Measurements from ENCODE around the gene OR52K1.
"Not testable (repeated sequence)": the region's sequence is repeated elsewhere in the genome, so short reads cannot be mapped to it uniquely, and the experiment has no call there.

The OR52K1 gene

DNA sequence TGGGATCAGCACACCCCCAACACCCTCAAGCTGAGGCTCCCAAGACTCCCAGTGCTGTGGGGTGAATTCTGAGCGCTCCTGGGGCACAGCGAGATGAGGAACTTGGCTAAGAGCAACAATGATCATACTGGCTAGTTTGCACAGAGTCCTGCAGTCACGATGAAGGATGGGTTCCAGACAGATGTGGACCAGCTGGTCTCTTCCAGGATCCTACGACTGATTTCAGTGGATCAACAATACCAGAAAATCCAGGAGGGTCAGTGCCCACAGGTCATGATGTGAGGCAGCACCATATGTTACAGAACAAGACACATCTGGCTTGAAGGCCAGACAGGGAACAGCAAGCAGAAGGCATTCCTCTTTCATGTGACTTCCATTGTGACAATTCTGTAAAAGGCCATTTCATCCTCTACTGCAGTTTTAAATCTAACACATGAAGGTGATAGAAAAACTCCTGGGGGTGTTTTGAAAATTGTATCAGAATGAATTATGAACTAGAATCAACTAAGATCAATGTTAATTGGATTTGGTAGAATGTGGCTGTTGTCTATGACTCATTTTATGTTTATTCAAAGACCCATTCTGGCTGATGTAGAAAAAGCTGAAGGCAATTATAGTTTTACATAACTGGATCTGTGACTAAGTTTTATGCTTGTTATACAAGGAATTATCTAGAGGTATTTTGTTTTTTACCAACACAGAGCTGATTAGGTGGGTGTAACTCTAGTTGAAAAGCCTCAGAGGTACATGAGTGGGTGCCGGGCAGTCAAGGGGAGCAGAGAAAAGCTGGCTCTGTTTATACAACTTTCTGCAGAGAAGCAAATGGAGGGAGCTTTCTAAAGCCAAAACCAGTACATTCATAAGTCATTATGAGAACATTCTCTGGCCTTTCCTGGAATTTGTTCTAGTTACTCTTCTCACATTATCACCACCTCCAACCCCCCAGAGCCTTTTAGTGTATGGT is 29.1 kb downstream of the OR52K1 start:
- no peak for TF ChIP-seq POLR2A (IDR thresholded peaks at IDR 0.05; ENCODE audit: low read depth, low read length)
- no peak for FAIRE-seq
- no peak for DNase-seq (ENCODE audit: insufficient read length, low spot score)

DNA sequence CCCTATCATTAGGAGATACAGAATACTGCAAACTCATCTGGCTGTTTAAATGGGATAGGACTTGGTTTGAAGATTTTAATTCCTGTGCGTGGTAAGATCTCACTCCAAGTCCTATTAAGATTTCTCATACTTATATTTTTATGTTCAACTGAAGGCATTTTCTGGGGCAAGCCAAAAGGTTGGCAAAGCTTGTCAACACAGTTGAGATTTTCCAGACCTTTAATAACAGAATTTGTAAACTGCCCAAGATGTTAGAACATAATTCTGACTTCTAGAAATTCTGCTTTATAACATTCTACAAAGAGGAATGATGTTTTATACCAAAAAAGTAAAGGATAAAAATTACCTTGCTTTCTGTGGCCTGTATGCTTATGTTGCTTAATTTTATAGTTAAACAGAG is 31.8 kb downstream of the OR52K1 start:
- no peak for TF ChIP-seq POLR2A (IDR thresholded peaks at IDR 0.05; ENCODE audit: low read depth, low read length)
- FAIRE-seq: no peak
- no peak for DNase-seq (ENCODE audit: insufficient read length, low spot score)

DNA sequence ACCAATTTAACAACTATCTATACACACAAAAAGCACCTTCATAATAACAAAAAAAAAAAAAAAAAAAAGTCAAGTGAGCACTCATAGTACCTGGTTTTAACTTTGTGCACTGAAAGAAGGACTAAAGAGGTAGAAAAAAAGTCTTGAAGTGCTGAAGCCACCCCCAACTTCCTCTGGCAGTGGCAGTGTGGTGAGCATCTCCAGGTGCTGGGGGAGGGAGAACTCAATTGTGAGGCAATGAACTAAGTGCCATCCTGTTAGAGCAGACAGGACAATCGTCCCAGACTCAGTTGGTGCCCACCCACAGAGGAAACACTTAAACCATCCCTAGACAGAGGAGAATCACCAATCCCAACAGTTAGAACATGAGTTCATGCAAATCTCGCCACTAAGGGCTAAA is 39.9 kb downstream of the OR52K1 start:
- no peak for DNase-seq (ENCODE audit: insufficient read length, low spot score)
- no peak for FAIRE-seq
- TF ChIP-seq POLR2A (IDR thresholded peaks at IDR 0.05; ENCODE audit: low read depth, low read length): no peak

GRCh38 chr11:4522752-4523151 is 40.3 kb downstream of the OR52K1 start:
- DNase-seq (ENCODE audit: insufficient read length, low spot score): no peak
- TF ChIP-seq POLR2A (IDR thresholded peaks at IDR 0.05; ENCODE audit: low read depth, low read length): no peak
- no peak for FAIRE-seq

GRCh38 chr11:4523666-4524065 is 41.2 kb downstream of the OR52K1 start:
- DNase-seq (ENCODE audit: insufficient read length, low spot score): no peak

DNA sequence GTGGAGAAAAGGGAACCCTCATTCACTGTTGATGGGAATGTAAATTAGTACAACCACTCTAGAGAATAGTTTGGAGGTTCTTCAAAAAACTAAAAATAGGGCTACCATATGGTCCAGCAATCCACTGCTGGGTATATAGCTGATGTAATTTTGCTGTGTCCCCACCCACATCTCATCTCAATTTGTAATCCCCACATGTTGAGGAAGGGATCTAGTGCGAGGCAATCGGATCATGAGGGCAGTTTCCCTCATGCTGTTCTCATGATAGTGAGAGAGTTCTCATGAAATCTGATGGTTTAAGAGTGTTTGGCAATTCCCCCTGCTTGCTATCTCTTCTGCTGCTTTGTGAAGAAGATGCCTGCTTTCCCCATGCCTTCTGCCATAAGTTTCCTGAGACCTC is 45.5 kb downstream of the OR52K1 start:
- TF ChIP-seq POLR2A (IDR thresholded peaks at IDR 0.05; ENCODE audit: low read depth, low read length): no peak
- no peak for FAIRE-seq
- no peak for DNase-seq (ENCODE audit: insufficient read length, low spot score)

More at GRCh38 chr11:4523666-4524065, 41.2 kb downstream of the OR52K1 start:
- no peak for TF ChIP-seq POLR2A (IDR thresholded peaks at IDR 0.05; ENCODE audit: low read depth, low read length)
- no peak for FAIRE-seq

- DNase-seq (ENCODE audit: insufficient read length, low spot score); FAIRE-seq: not testable (repeated sequence)
These were observed 49.2 kb downstream of the OR52K1 start for GRCh38 chr11:4531686-4532085.

- no peak for TF ChIP-seq POLR2A (IDR thresholded peaks at IDR 0.05; ENCODE audit: low read depth, low read length)
- DNase-seq (ENCODE audit: insufficient read length, low spot score) (peak; percentile 25), FAIRE-seq (peak; percentile 85)
These were observed 57.3 kb downstream of the OR52K1 start for GRCh38 chr11:4539603-4540219.

DNA sequence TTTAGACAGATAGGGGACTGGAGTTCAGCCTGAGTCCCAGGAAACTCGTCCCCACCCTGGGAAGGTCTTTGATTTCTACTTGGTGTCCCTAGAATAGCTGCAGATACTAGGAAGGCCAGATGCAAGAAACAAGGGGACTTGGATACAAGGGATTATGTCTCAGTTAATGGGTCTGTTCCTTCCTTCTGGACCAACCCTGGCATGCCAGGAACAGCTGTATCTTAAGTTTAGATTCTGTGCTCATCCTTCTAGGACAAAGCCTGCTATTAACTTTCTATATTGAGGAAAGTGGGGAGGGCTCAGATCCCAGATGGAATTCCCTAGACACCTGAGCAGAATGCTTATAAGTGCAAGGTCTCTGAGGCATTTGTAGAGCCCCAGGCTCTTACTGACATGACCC is 58.6 kb downstream of the OR52K1 start:
- FAIRE-seq (no peak), DNase-seq (ENCODE audit: insufficient read length, low spot score) (no peak)
- TF ChIP-seq POLR2A (IDR thresholded peaks at IDR 0.05; ENCODE audit: low read depth, low read length): no peak
